ENCODE results near the gene WNT3A.

The WNT3A gene

GRCh38 chr1:228082214-228082917 is 75.6 kb downstream of the WNT3A start, which contains the start of gene ARF1:
TSS of gene ARF1 (plus strand) at chr1:228082708. CDS start at chr1:228097115, 14,407 bp downstream.
- in situ Hi-C loops (cut with MboI; ENCODE audit: low sequenced_read_pairs) = no loop called here

- in situ Hi-C loops (cut with MboI; ENCODE audit: low sequenced_read_pairs) = no loop called here
Measured at GRCh38 chr1:228082918-228083870, 76.4 kb downstream of the WNT3A start.

GRCh38 chr1:228083871-228084278 is 77.1 kb downstream of the WNT3A start:
- in situ Hi-C loops (cut with MboI; ENCODE audit: low sequenced_read_pairs) = no loop called here

- in situ Hi-C loops (cut with MboI; ENCODE audit: low sequenced_read_pairs) = no loop called here
Measured at GRCh38 chr1:228084325-228084724, 77.5 kb downstream of the WNT3A start.

- in situ Hi-C loops (cut with MboI; ENCODE audit: low sequenced_read_pairs) = no loop called here
Measured at GRCh38 chr1:228084797-228085196, 78.0 kb downstream of the WNT3A start.

- in situ Hi-C loops (cut with MboI; ENCODE audit: low sequenced_read_pairs) = no loop called here
Measured at GRCh38 chr1:228085287-228085951, 78.6 kb downstream of the WNT3A start.

GRCh38 chr1:228087771-228088251 is 81.0 kb downstream of the WNT3A start:
- in situ Hi-C loops (cut with MboI; ENCODE audit: low sequenced_read_pairs) = no loop called here

- in situ Hi-C loops (cut with MboI; ENCODE audit: low sequenced_read_pairs) = no loop called here
Measured at GRCh38 chr1:228088586-228089498, 82.0 kb downstream of the WNT3A start.

DNA sequence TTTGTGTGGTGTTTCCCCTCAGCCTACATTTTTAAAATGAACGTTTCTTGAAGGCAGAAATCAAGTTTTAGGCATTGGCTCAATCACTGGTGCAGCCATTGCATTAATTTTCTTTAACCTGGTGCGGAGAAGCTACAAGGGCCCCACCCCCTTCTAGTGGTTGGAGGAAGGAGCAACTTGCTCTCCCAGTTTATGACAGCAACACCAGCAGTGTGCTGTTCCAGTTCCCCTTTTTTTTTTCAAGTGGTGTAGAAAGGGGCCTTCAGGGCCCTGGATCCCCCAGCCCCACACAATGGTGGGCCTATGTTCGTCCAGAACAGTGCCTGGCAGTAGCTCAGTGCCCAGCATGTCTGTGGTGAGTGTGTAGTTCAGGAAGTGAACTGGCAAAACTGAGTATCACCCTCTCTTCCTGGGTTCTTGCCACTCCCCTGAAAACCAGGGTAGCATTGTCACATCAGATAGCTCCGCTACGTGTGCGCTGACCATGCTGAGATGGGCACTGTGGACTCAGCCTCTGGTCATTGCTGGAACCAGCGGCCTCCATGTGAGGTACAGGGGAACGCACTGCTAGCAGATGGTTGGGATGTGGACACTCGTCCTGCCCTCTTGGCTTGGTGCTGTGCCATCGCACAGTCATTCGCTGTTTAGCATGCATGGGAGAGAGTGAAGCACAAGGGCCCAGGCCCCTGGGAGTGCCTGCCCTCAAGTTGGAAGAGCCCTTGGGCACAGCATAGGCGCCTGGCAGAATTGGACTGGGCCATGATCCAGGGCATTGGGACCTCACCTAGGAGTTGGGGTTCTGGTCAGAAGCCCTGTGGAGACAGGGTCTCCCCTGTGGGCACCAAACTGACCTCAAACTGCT is 83.0 kb downstream of the WNT3A start:
- in situ Hi-C loops (cut with MboI; ENCODE audit: low sequenced_read_pairs) = no loop called here

GRCh38 chr1:228090613-228091081 is 83.8 kb downstream of the WNT3A start:
- in situ Hi-C loops (cut with MboI; ENCODE audit: low sequenced_read_pairs) = no loop called here

GRCh38 chr1:228091084-228091483 is 84.3 kb downstream of the WNT3A start:
- in situ Hi-C loops (cut with MboI; ENCODE audit: low sequenced_read_pairs) = no loop called here

DNA sequence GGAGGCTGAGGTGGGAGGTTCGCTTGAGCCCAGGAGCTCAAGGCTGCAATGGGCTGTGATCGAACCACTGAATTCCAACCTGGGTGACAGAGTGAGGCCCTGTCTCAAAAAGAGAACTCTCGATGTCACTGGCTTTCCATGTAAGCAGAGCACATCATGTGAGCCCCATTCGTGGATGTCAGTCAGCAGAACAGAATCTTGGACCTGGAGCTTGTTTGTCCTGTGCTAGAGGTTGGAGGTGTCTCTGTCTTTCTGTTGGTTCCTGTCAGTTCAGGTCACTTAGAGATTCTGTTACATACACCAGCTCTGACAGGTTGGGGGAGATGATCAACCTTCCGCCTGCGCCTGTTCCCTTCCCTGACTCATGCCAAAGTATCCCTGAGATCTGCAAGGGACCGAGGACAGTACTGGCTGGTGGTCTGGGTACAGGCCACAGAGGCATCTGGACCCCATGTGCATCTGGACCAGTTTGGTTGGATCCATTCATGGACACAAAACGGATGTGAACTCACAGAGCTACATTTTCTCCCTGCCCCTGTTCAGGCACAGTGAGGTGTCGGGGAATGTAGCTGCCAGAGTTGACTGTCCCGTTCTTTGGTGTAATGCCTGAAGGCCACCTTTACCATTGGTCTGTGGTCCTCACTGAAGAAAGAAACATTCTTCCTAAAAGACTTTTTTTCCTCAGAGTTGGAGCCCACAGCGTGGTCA is 85.7 kb downstream of the WNT3A start:
- in situ Hi-C loops (cut with MboI; ENCODE audit: low sequenced_read_pairs) = no loop called here

- in situ Hi-C loops (cut with MboI; ENCODE audit: low sequenced_read_pairs) = no loop called here
Measured at GRCh38 chr1:228093050-228093906, 86.5 kb downstream of the WNT3A start.

- in situ Hi-C loops (cut with MboI; ENCODE audit: low sequenced_read_pairs) = no loop called here
Measured at GRCh38 chr1:228094432-228095016, 87.7 kb downstream of the WNT3A start.

DNA sequence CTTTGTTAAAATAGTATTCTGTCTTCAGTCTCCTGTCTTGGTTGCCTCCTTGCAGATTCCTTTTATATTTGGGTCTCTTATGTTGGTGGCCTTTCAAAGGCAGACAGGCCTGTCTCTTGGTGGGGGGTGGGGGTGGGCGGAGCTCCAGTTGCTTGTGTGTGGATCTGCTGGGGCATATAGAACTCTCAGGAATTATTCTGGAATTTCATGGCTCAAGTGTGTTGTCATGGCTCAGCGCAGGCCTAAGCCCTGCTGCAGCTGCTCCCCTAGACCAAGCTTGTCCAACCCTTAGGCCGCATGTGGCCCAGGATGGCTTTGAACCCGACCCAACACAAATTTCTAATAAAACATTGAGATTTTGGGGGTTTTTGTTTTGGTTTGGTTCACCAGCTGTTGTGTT is 88.4 kb downstream of the WNT3A start:
- in situ Hi-C loops (cut with MboI; ENCODE audit: low sequenced_read_pairs) = no loop called here

- in situ Hi-C loops (cut with MboI; ENCODE audit: low sequenced_read_pairs) = no loop called here
Measured at GRCh38 chr1:228095938-228096337, 89.1 kb downstream of the WNT3A start.
